Stimulated activated CD4-positive, alpha-beta T cell treated with anti-CD3 and anti-CD28 coated beads, Interleukin-12 subunit alpha, Interleukin-12 subunit beta, amount 100 ng/mL, for 48 hours (primary cell): ENCODE results near the gene SLC35C1.
A peak's percentile ranks its signal among the peaks of the same experiment; 100 is the strongest.

Experiments
- DNase-seq, 3 donors: peaks; one replicate each; pipeline ENCODE4 v3.0.0-alpha.2; 2020; ENCODE audit warnings: low read depth in 2 of 3, low spot score in 1 of 3

Gene SLC35C1

DNA sequence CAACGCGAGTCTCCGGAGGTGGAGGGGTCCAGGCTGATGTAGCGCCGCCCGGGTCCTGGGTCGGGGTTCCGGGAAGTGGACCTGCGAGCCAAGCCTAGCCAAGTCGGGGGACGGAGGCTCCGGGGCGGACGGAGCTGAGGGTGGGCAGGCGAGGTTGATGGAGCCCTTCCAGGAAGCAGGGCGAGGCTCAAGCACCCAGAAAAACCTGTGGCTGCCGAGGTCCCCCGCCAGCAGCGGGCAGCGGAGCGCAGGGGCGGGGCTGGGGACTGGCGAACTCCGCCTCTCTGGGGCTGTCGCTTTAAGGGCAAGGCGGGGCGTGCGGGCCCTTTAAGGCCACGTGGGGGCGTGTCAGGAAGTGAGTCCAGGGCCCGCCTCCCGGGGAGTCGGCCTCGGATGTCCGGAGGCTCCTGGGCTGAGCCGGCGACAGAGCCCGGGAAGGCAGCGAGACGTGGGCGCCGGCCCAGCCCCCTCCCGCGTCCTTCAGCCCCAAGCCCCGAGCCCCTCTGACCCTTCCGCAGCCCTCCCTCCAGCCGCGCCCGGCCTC, at the start of gene SLC35C1:
Gene SLC35C1, plus strand, starts transcription at position 389 of the 544 bp plus-strand sequence. CDS start 653 bp downstream, outside the sequence.
- peak; percentile 92 to 97 (median 95) for DNase-seq

GRCh38 chr11:45755281-45755859, 49.6 kb upstream of the SLC35C1 start:
- no peak for DNase-seq

DNA sequence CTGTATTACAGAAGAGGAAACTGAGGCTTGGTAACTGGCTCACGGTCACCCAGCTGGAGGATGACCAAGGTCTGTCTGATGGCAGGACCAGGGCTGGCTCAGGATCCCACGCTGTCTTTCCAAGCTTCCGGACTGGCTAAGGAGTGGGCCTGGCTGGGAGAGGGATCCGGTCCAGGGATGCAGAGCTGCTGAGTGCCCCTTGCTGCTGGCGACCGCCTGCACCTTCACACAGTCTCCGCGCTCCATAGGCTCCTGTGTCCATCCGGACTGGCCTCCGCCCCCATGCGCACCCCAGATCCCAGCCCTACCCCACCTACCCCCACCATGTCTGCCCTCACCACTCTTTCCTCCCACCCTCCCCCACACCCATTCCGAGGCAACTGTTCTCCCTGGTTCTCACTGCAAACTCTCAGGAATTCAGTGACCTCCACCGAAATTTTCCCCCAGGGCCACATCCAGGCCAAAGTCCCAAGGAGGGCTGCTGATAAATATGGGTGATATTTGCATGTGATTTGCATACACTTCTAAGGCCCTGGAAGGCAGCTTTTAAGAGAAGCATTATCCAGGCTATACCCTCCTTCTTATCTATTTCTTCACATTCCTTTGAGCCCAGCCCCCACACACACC, 48.5 kb upstream of the SLC35C1 start:
- DNase-seq: no peak

DNA sequence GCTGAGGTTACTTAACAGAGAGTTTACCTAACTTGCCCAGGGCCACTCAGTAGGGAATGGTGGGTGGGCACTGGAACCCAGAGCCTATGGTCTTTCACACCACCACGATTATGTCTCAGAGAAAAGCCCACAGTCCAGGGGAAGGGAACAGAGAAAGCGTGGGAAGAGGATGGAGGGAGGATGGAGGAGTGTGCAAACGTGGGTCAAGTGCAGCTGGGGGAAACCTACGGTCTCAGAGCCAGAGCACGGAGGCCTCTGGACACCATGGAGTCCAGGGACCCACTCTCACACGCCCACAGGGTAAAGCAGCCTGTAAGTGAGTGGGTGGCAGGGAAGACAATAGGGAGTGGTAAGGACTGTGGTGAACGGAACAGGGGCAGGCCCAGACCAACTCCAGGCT, 47.3 kb upstream of the SLC35C1 start:
- no peak for DNase-seq

- no peak for DNase-seq
Measured at GRCh38 chr11:45761659-45762058, 43.3 kb upstream of the SLC35C1 start.

DNA sequence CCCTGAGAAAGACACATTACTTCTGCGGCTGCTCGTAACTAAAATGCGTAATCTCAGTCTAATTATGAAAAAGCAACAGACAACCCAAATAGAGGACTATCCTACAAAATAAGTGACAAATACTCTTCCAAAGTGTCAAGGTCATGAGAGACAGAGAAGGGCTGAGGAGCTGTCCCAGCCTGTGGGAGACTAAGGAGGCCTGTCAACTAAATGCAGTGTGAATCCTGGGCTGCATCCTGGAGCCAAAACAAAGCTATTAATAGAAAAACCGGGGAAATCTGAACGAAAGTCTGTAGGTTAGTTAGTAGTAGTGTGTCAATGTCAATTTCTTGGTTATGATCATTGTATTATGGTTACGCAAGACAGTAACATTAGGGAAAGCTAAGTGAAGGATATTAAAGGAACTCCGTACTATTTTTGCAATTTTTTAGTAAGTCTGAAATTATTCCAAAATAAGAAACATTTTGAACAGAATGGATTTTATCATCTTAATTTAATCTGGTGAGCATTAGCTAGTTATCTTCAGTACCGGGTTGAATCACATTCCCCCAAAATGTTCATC, 39.8 kb upstream of the SLC35C1 start:
- no peak for DNase-seq

DNA sequence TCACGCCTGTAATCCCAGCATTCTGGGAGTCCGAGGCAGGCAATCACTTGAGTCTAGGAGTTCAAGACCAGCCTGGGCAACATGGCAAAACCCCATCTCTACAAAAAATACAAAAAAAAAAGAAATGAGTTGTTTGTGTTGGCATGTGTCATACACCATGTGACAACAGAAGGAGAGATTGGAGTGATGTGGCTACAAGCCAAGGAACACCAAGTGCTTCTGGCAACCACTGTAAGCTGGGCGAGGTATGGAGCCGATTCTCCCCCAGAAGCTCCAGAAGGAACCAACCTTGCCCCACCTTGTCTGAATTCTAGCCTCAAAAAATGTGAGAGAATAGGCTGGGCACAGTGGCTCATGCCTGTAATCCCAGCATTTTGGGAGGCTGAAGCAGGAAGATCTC, 39.1 kb upstream of the SLC35C1 start:
- DNase-seq: no peak

DNA sequence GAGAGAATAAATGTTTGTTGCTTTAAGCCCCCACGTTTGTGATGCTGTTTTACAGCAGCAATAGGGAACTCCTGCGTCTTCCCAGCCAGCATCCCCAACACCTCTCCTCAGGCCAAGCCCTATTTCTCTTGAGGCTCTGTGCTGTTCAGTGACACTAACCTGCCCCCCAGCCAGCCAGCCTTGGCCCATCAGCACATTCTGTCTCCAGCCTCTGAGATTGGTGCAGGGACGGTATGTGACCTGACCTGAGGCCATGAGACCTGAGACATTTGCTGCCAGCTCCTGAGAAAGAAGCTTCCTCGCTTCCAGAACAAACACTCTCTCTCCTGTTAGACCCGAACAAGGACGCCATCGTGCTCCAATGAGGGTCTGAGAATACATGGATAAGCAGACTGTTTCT, 38.5 kb upstream of the SLC35C1 start:
- DNase-seq: no peak

- no peak for DNase-seq
Measured at GRCh38 chr11:45768486-45768885, 36.5 kb upstream of the SLC35C1 start.

GRCh38 chr11:45769960-45770359, 35.0 kb upstream of the SLC35C1 start:
- DNase-seq: no peak

DNA sequence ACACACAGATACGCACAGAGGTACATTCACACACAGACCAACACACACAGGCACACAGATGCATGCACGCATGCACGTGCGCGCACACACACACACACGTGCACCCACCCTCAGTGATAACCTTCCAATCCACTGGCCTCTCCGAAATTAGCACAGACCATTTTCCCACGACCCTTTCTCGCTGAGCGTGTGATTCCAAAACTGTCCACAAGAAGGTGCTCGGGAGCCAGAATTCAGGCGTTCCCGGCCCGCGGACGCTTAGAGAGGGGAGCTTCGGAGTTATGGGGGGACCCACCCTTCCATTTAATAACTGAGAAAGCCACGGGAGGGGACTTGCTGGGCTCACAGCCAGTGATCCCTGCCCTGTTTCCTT, 33.8 kb upstream of the SLC35C1 start:
- peak; percentile 39 to 87 (median 60) for DNase-seq

GRCh38 chr11:45771566-45772448, 33.1 kb upstream of the SLC35C1 start:
- DNase-seq: peak; percentile 79 to 87 (median 82)

- no peak for DNase-seq
Measured at GRCh38 chr11:45772449-45772774, 32.5 kb upstream of the SLC35C1 start.

DNA sequence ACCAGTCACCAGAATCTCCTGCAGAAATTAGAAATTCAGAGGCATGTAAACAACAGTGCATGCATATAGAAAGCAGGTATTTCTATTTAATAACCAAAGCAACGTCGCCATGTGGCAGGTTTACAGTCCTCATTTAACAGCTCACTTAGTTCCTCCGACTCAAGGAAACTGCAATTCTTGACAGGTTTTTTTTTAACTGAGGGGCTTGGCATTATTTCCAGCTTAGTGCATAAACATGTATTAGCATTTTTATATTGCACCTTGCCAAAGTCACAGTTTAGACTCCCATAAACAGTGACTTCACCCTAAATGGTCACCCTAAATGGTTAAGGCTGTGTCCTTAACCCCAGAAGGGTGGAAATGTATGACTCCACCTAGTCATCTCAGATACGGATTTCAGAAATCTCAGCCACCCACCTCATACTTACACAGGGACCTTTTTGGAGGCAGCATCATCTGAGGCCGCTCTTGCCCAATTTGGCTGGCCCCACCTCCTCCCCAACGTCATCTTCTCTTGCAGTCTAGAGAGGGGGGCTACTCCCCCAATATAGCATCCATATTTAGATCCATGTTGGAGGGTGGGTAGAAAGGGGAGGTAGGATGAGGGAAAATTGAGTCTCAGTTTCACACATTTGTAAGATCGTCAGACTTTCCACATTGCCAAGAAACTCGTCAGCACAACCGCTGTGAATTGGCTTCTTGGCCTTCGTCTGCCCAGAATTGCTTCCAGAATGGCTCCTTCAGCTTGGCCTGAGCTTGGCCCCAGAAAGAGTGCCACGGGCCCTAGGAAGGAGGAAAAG, 31.8 kb upstream of the SLC35C1 start:
- no peak for DNase-seq

- no peak for DNase-seq
Measured at GRCh38 chr11:45773786-45774655, 30.9 kb upstream of the SLC35C1 start.

DNA sequence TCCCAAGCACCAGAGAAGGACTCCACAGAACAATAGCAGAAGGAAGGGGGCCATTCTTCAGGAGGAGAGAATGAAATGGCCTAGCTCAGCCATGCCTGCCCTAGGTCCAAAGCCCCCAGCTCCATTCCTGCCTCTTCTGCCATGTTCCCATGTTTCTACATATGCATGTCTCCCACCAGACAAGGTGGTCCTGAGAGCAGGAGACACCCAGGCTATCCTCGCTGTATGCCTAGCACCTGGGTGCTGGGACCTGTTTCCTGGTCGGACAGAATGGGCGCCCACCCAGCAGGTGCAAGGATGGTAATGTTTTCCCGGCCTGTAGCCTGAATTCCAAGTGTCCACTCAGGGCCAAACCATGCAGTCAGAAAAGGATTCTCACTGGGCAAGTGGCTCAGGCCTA, 30.2 kb upstream of the SLC35C1 start:
- DNase-seq: no peak

DNA sequence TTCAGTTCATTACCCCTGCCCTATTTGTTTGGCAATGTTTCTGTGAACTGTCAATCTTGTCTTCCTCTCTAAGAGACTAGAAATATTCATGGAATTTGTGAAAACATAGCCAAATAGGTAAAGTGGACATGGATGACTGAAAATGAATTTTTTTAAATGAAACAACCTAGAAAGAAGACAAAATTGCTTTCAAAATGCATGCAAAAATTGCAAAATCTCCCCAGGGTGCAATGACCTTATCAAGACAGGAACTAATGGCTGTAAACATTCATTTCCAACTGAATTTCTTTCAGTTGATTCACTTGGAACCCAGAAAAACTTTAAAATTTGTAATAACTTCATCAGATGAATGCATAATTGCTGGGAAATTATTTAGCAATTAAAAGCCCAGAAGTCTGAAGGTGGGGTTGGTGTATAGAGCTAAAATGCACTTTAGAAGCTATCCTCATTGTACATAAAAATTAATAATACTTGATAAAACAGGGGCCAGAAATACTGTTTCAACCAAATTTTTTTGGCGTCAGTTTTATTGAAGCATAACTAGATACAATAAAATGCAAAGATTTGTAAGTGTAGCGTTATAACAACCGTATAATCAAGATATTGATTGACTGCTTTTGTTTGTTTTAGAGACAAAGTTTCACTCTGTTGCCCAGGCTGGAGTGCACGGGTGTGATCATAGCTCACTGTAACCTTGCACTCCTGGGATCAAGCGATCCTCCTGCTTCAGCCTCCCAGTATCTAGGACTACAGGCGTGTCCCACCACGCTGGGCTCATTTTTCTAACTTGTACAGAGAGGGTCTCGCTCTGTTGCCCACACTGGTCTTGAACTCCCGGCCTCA, 27.6 kb upstream of the SLC35C1 start:
- DNase-seq: no peak

DNA sequence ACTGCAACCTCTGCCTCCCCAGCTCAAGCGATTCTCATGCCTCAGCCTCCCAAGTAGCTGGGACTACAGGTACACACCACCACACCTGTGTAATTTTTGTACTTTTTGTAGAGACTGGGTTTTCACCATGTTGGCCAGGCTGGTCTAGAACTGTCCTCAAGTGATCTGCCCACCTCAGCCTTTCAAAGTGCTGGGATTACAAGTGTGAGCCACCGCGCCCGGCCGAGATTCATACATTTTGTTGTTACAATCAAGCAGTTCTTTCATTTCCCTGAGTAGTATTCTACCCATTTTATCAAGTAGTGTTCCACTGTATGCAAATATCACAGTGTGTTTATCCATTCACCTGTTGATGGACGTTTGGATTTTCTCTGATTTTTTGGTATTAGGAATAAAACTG, 26.6 kb upstream of the SLC35C1 start:
- DNase-seq: no peak

- DNase-seq: no peak
Measured at GRCh38 chr11:45779602-45780001, 25.3 kb upstream of the SLC35C1 start.
